HCT116 (cell line): ENCODE measurements around the gene STAG1. TPM values are rescaled to one million over a fixed set of nuclear protein-coding genes. Genes with fewer than 3 reads are reported as not detected.

Experiments
- ATAC-seq: fragments of 200-7000 bp; cut with Tn5 transposase; 2 replicates; pipeline ENCODE4 v1.9.1; 2020; ENCODE audit warnings: mild to moderate bottlenecking, moderate library complexity
- BruUV-seq: library from RNA; stranded (reverse); fragments of 400-500 nt; replicated peaks from 2 replicates; lab custom pipeline; 2021; lab: Mats Ljungman, UMichigan
- CTCF ChIA-PET: fragments of 300-600 bp; sonication (Branson Sonifier 250); formaldehyde crosslinking; loops from one replicate; lab custom pipeline; 2021; ENCODE audit warnings: antibody characterized with exemption; lab: Charles Lee
- POLR2A ChIA-PET: fragments of 300-600, 350-600 bp; sonication (Branson Sonifier 250); formaldehyde crosslinking; loops from one replicate; lab custom pipeline; 2021; ENCODE audit warnings: antibody characterized with exemption; lab: Charles Lee
- RAD21 ChIA-PET, 2 experiments: fragments of 300-600 bp; sonication (Branson Sonifier 250); formaldehyde crosslinking; loops; one replicate each; lab custom pipeline; 2023; ENCODE audit warnings: low total read pairs in 2 of 2; ENCODE audit not compliant: uncharacterized antibody in 2 of 2, unreplicated experiment in 2 of 2, low non-redundant PET in 1 of 2; lab: Charles Lee
- DNase-seq: peaks from one replicate; pipeline ENCODE4 v3.0.0-alpha.2; 2010; ENCODE audit warnings: low read depth, low spot score
- H2AFZ ChIP-seq: fragments of 200-600 bp; shearing (Covaris generic), sonication (generic); 2 replicates; pipeline ENCODE4 v1.6.1; 2017; ENCODE audit warnings: low read depth, mixed run types, mixed read lengths, antibody characterized with exemption, low read length; ENCODE audit not compliant: poor library complexity, severe bottlenecking
- H3K27ac ChIP-seq: 2 replicates; pipeline ENCODE4 v1.5.1; 2012; ENCODE audit warnings: low read depth, low read length
- H3K27me3 ChIP-seq: fragments of 200-600 bp; sonication (generic); 2 replicates; pipeline ENCODE4 v1.6.1; 2016; ENCODE audit warnings: mixed run types, low read length, mixed read lengths; ENCODE audit not compliant: insufficient read depth
- H3K36me3 ChIP-seq, 2 experiments: fragments of 200-500 bp in 1 of 2; fragments of 200-600 bp in 1 of 2; sonication (Bioruptor generic) in 1 of 2; sonication (generic) in 1 of 2; 2 replicates each; pipeline versions ENCODE4 v1.5.1 to v1.6.1; 2014 to 2016; ENCODE audit warnings: low read length in 2 of 2, inconsistent platforms in 1 of 2, mixed read lengths in 1 of 2, mixed run types in 1 of 2; ENCODE audit not compliant: insufficient read depth in 2 of 2, control insufficient read depth in 1 of 2
- H3K4me1 ChIP-seq, 2 experiments: fragments of 200-600 bp in 1 of 2; sonication (generic) in 1 of 2; 2 replicates each; pipeline versions ENCODE4 v1.5.1 to v1.6.1; 2012 to 2017; ENCODE audit warnings: low read length in 2 of 2, inconsistent platforms in 1 of 2, mild to moderate bottlenecking in 1 of 2, mixed read lengths in 1 of 2, mixed run types in 1 of 2, moderate library complexity in 1 of 2; ENCODE audit not compliant: insufficient read depth in 2 of 2, control insufficient read depth in 1 of 2
- H3K4me2 ChIP-seq: fragments of 200-600 bp; sonication (generic); 2 replicates; pipeline ENCODE4 v1.6.1; 2017; ENCODE audit warnings: mixed run types, low read length, mixed read lengths
- H3K4me3 ChIP-seq, 2 experiments: fragments of 200-600 bp in 1 of 2; sonication (generic) in 1 of 2; replicated peaks in 1 of 2; 2 replicates each; pipeline ENCODE4 v1.5.1; 2011 to 2016; ENCODE audit warnings: low read length in 2 of 2, control low read depth in 1 of 2, low read depth in 1 of 2, mild to moderate bottlenecking in 1 of 2, mixed read lengths in 1 of 2, mixed run types in 1 of 2
- H3K79me2 ChIP-seq: fragments of 200-600 bp; sonication (generic); 2 replicates; pipeline ENCODE4 v1.6.1; 2017; ENCODE audit warnings: mild to moderate bottlenecking, mixed run types, low read length, moderate library complexity, mixed read lengths; ENCODE audit not compliant: insufficient read depth
- H3K9ac ChIP-seq: fragments of 200-600 bp; sonication (generic); 2 replicates; pipeline ENCODE4 v1.6.1; 2016; ENCODE audit warnings: low read length, mixed read lengths
- H3K9me2 ChIP-seq: fragments of 200-600 bp; sonication (generic), shearing (Covaris generic); 2 replicates; pipeline ENCODE4 v1.6.1; 2017; ENCODE audit warnings: mixed run types, mild to moderate bottlenecking, moderate library complexity; ENCODE audit not compliant: insufficient read depth
- H3K9me3 ChIP-seq, 2 experiments: fragments of 200-500 bp in 1 of 2; fragments of 200-600 bp in 1 of 2; sonication (Bioruptor generic) in 1 of 2; sonication (generic) in 1 of 2; 2 replicates each; pipeline ENCODE4 v1.6.1; 2014 to 2017; ENCODE audit warnings: low read length in 2 of 2, mixed read lengths in 2 of 2, inconsistent platforms in 1 of 2, low read depth in 1 of 2, mild to moderate bottlenecking in 1 of 2, mixed run types in 1 of 2, moderate library complexity in 1 of 2; ENCODE audit not compliant: control insufficient read depth in 1 of 2, insufficient read depth in 1 of 2
- H4K20me1 ChIP-seq: fragments of 200-600 bp; sonication (generic), shearing (Covaris generic); 2 replicates; pipeline ENCODE4 v1.6.1; 2017; ENCODE audit warnings: mixed run types, mild to moderate bottlenecking, moderate library complexity; ENCODE audit not compliant: insufficient read depth
- ATF3 ChIP-seq: IDR thresholded peaks from 2 replicates; pipeline ENCODE4 v1.6.1; 2012
- CBX3 ChIP-seq: IDR thresholded peaks from 2 replicates; pipeline ENCODE4 v1.6.1; 2012; ENCODE audit warnings: low read depth
- CEBPB ChIP-seq: IDR thresholded peaks from 2 replicates; pipeline ENCODE4 v1.6.1; 2012; ENCODE audit warnings: low read depth
- CTCF ChIP-seq, 3 experiments: fragments of 200-600 bp in 1 of 3; sonication (generic) in 1 of 3; IDR thresholded peaks in 2 of 3; conservative IDR thresholded peaks in 1 of 3; 2 replicates each; pipeline ENCODE4 v1.5.1; 2012 to 2017; ENCODE audit warnings: low read depth in 2 of 3, low read length in 2 of 3, antibody characterized with exemption in 1 of 3, borderline replicate concordance in 1 of 3, control low read depth in 1 of 3, mild to moderate bottlenecking in 1 of 3, mixed read lengths in 1 of 3, mixed run types in 1 of 3, moderate library complexity in 1 of 3; ENCODE audit not compliant: insufficient read depth in 1 of 3
- EGR1 ChIP-seq: IDR thresholded peaks from 2 replicates; pipeline ENCODE4 v1.6.1; 2012; ENCODE audit warnings: low read depth
- ELF1 ChIP-seq: IDR thresholded peaks from 2 replicates; pipeline ENCODE4 v1.6.1; 2012; ENCODE audit warnings: low read depth, borderline replicate concordance
- EZH2 ChIP-seq: fragments of 200-600 bp; sonication (generic); IDR thresholded peaks from 2 replicates; pipeline ENCODE4 v1.6.1; 2017; ENCODE audit warnings: antibody characterized with exemption, mixed run types
- EZH2phosphoT487 ChIP-seq: fragments of 200-600 bp; IDR thresholded peaks from 2 replicates; pipeline ENCODE4 v1.6.1; 2018; ENCODE audit warnings: antibody characterized with exemption, borderline replicate concordance
- FOSL1 ChIP-seq: IDR thresholded peaks from 2 replicates; pipeline ENCODE4 v1.6.1; 2012; ENCODE audit warnings: low read depth
- MAX ChIP-seq: IDR thresholded peaks from 2 replicates; pipeline ENCODE4 v1.6.1; 2012
- POLR2A ChIP-seq: IDR thresholded peaks from 2 replicates; pipeline ENCODE4 v1.7.0; 2011; ENCODE audit warnings: borderline replicate concordance; ENCODE audit not compliant: insufficient read depth, insufficient read length; ENCODE audit errors: extremely low read depth
- POLR2AphosphoS5 ChIP-seq: IDR thresholded peaks from 2 replicates; pipeline ENCODE4 v1.6.1; 2011; ENCODE audit warnings: mild to moderate bottlenecking, low read depth, low read length, moderate library complexity
- REST ChIP-seq: IDR thresholded peaks from 2 replicates; pipeline ENCODE4 v1.6.1; 2012; ENCODE audit warnings: low read depth
- SIN3A ChIP-seq: IDR thresholded peaks from 2 replicates; pipeline ENCODE4 v1.6.1; 2012; ENCODE audit warnings: low read depth
- SP1 ChIP-seq: IDR thresholded peaks from 2 replicates; pipeline ENCODE4 v1.6.1; 2012; ENCODE audit warnings: low read depth
- SRF ChIP-seq: IDR thresholded peaks from 2 replicates; pipeline ENCODE4 v1.6.1; 2012; ENCODE audit warnings: low read depth
- TCF7L2 ChIP-seq: IDR thresholded peaks from 2 replicates; pipeline ENCODE4 v1.7.0; 2011; ENCODE audit warnings: borderline replicate concordance, inconsistent platforms; ENCODE audit not compliant: insufficient read depth, insufficient read length; ENCODE audit errors: extremely low read depth
- YY1 ChIP-seq: IDR thresholded peaks from 2 replicates; pipeline ENCODE4 v1.6.1; 2011; ENCODE audit warnings: low read length, low read depth, moderate library complexity, mild to moderate bottlenecking; ENCODE audit not compliant: insufficient replicate concordance; ENCODE audit errors: extremely low read depth
- ZBTB33 ChIP-seq: IDR thresholded peaks from 2 replicates; pipeline ENCODE4 v1.6.1; 2011; ENCODE audit warnings: mild to moderate bottlenecking, low read length, moderate library complexity; ENCODE audit not compliant: insufficient replicate concordance; ENCODE audit errors: extremely low read depth
- ZNF274 ChIP-seq: fragments of 200-500 bp; sonication (Bioruptor generic); IDR thresholded peaks from 2 replicates; pipeline ENCODE4 v1.6.1; 2014; ENCODE audit warnings: mild to moderate bottlenecking, low read depth, low read length, inconsistent platforms
- intact Hi-C: fragments of 100-400 bp; cut with micrococcal nuclease; formaldehyde crosslinking; loops from 2 replicates; pipeline ENCODE4 v1.10.0; 2022
- total RNA-seq: library from RNA; stranded (reverse); gene quantifications from one replicate; pipeline ENCODE4 v1.2.1, GENCODE V29; 2021; ENCODE audit not compliant: unreplicated experiment

The STAG1 gene
- total RNA-seq, 1 experiment from 2014 or later: 29.4 TPM

- TF ChIP-seq POLR2A (no peak), ELF1 (no peak), FOSL1 (no peak), SP1 (no peak), SIN3A (no peak), EZH2phosphoT487 (no peak), ZBTB33 (no peak), CEBPB (no peak), ATF3 (no peak), REST (no peak), CBX3 (no peak), SRF (no peak), EZH2 (no peak), EGR1 (no peak), TCF7L2 (no peak), ZNF274 (no peak), YY1 (no peak), MAX (no peak), CTCF (IDR thresholded peaks at IDR 0.05 in 2 of 3, conservative IDR thresholded peaks at IDR 0.05 in 1 of 3; ENCODE audit: borderline replicate concordance in 1 of 3, insufficient read depth in 1 of 3, low read depth in 2 of 3, low read length in 2 of 3) (no peak), POLR2AphosphoS5 (no peak)
- RAD21 ChIA-PET: no interaction called here
- intact Hi-C loops: no loop called here
- no TSS peak for BruUV-seq
- H3K79me2 ChIP-seq: no peaks in the 10 kb centered on the region
- CTCF ChIA-PET: no interaction called here
- H3K4me2 ChIP-seq: no peak overlapping the region
- no peaks in the 10 kb centered on the region for H3K36me3 ChIP-seq
- H3K27me3 ChIP-seq: no peaks in the 10 kb centered on the region
- H3K9ac ChIP-seq: no peak overlapping the region
- H3K4me3 ChIP-seq: no peak overlapping the region
- DNase-seq (no peak), ATAC-seq (no peak)
- H3K27ac ChIP-seq: no peak overlapping the region
- no peaks in the 10 kb centered on the region for H3K4me1 ChIP-seq
- no peaks in the 10 kb centered on the region for H4K20me1 ChIP-seq
- H3K9me3 ChIP-seq: no peaks in the 10 kb centered on the region
- POLR2A ChIA-PET: no interaction called here
- no peak overlapping the region for H2AFZ ChIP-seq
- no peaks in the 10 kb centered on the region for H3K9me2 ChIP-seq
These were observed 266.4 kb downstream of the STAG1 start for GRCh38 chr3:136485777-136486176.
